ENCODE results near the gene BRPF3. TPM values are rescaled to one million over a fixed set of nuclear protein-coding genes. Genes with fewer than 3 reads are reported as not detected.

The BRPF3 gene
- total and polyA plus RNA-seq, 10 of the 15 experiments (the other 5 are each of a cell fraction or from before 2014, with no cell fraction given): 2.3 to 16.1 (median 6.7) TPM

- no peak for TF ChIP-seq PKNOX1 (IDR thresholded peaks at IDR 0.05)
- no peak for TF ChIP-seq GABPA (IDR thresholded peaks at IDR 0.05; ENCODE audit: low read depth)
- TF ChIP-seq MTA3 (IDR thresholded peaks at IDR 0.05; ENCODE audit: borderline replicate concordance, low read length): no peak
- no peak for TF ChIP-seq SP1 (IDR thresholded peaks at IDR 0.05; ENCODE audit: low read depth, low read length)
Measured at GRCh38 chr6:36249536-36249935, 53.0 kb downstream of the BRPF3 start (continued).

GRCh38 chr6:36252005-36252404 is 55.5 kb downstream of the BRPF3 start:
- Histone ChIP-seq H2AFZ (ENCODE audit: control insufficient read depth, low read depth, low read length) (no peak overlapping the region), H3K27ac (ENCODE audit: control insufficient read depth, insufficient read depth) (no peak overlapping the region), H3K9me3 (replicated peaks; ENCODE audit: control insufficient read depth, insufficient read depth, low read length) (no peaks in the 10 kb centered on the region; the same call in 2 of the 3 replicates), H3K36me3 (ENCODE audit: control insufficient read depth in 2 of 2, insufficient read depth in 2 of 2, low read length in 1 of 2) (no peaks in the 10 kb centered on the region), H3K4me2 (ENCODE audit: control insufficient read depth, insufficient read depth) (no peak overlapping the region), H3K79me2 (ENCODE audit: control insufficient read depth, insufficient read depth, low read length) (no peaks in the 10 kb centered on the region), H4K20me1 (ENCODE audit: control insufficient read depth, insufficient read depth) (no peaks in the 10 kb centered on the region), H3K27me3 (replicated peaks in 1 of 2; ENCODE audit: control insufficient read depth in 2 of 2, insufficient read depth in 2 of 2, low read length in 1 of 2) (no peaks in the 10 kb centered on the region; a peak in 1 of 4 replicates), H3K4me3 (no peak overlapping the region), H3K9ac (ENCODE audit: control insufficient read depth, insufficient read depth, low read length) (no peak overlapping the region), H3K4me1 (ENCODE audit: control insufficient read depth, insufficient read depth, low read length) (no peaks in the 10 kb centered on the region)
- ATAC-seq: no peak
- no TSS peak for BruUV-seq (replicated peaks)
- in situ Hi-C loops (cut with MboI): no loop called here
- ChIA-PET CTCF (no interaction called here), RAD21 (ENCODE audit: unreplicated experiment) (interaction anchor here (0.9 kb wide), 1 partner anchor 107 kb away, joined by 3 read pairs; no protein-coding TSS in a partner anchor), POLR2A (interaction anchor here (1.2 kb wide), 1 partner anchor 1393 kb away, joined by 5 read pairs; no protein-coding TSS in a partner anchor), SMC1A (ENCODE audit: uncharacterized antibody, unreplicated experiment) (interaction anchor here (1.0 kb wide), 1 partner anchor 47 kb away, joined by 3 read pairs; no protein-coding TSS in a partner anchor)
- intact Hi-C loops (cut with micrococcal nuclease; ENCODE audit: unreplicated experiment): no loop called here
- TF ChIP-seq SKIL (IDR thresholded peaks at IDR 0.05; ENCODE audit: low read depth, poor library complexity, severe bottlenecking) (no peak), ATF2 (IDR thresholded peaks at IDR 0.05; ENCODE audit: low read length) (no peak), EGR1 (IDR thresholded peaks at IDR 0.05; ENCODE audit: borderline replicate concordance in 1 of 2, low read depth in 2 of 2, low read length in 2 of 2) (no peak), SP1 (IDR thresholded peaks at IDR 0.05; ENCODE audit: low read depth, low read length) (no peak), ZNF24 (IDR thresholded peaks at IDR 0.05) (no peak), REST (IDR thresholded peaks at IDR 0.05; ENCODE audit: low read depth, low read length) (no peak), FOXK2 (IDR thresholded peaks at IDR 0.05) (no peak), TCF7 (IDR thresholded peaks at IDR 0.05; ENCODE audit: borderline replicate concordance) (no peak), NR2C2 (IDR thresholded peaks at IDR 0.05; ENCODE audit: borderline replicate concordance, control insufficient read depth, insufficient read length, low read depth) (no peak)
- DNase-seq (ENCODE audit: low read depth, low spot score): no peak
- no peak for FAIRE-seq
- 96% methylated on average over 2 of the region's 2 CpGs for WGBS (ENCODE audit: insufficient coverage, insufficient replicate concordance, low lambda C conversion rate, missing lambda C conversion rate)

Measured in GM12878 (cell line).